GM19238 (cell line): Measurements from ENCODE around the gene DCUN1D5.

ENCODE experiments used
- DNase-seq: peaks from one replicate; pipeline ENCODE4 v3.0.0; 2011; ENCODE audit warnings: low spot score; ENCODE audit not compliant: insufficient read length

Gene DCUN1D5

GRCh38 chr11:103091801-103092524 lies at the start of gene DCUN1D5:
TSS of gene DCUN1D5 (minus strand) at chr11:103092160. CDS start at chr11:103091872, 288 bp downstream.
- peak; percentile 87 for DNase-seq

- no peak for DNase-seq
Observed at GRCh38 chr11:103125462-103125861, 33.5 kb upstream of the DCUN1D5 start.

GRCh38 chr11:103114836-103115235 lies 22.9 kb upstream of the DCUN1D5 start:
- no peak for DNase-seq

- DNase-seq, result no peak
Observed at GRCh38 chr11:103112364-103112763, 20.4 kb upstream of the DCUN1D5 start.

- no peak for DNase-seq
Observed at GRCh38 chr11:103111400-103111799, 19.4 kb upstream of the DCUN1D5 start.

- DNase-seq, result no peak
Observed at GRCh38 chr11:103110391-103110790, 18.4 kb upstream of the DCUN1D5 start.

- DNase-seq, result no peak
Observed at GRCh38 chr11:103109818-103110388, 17.9 kb upstream of the DCUN1D5 start.

- peak; percentile 76 for DNase-seq
Observed at GRCh38 chr11:103108933-103109817, 17.2 kb upstream of the DCUN1D5 start, which contains the start of gene DYNC2H1. TSS of gene DYNC2H1 (plus strand) at chr11:103109426. CDS start at chr11:103109575, 149 bp downstream.

GRCh38 chr11:103097279-103097678 lies 5.3 kb upstream of the DCUN1D5 start:
- DNase-seq, result no peak

GRCh38 chr11:103091064-103091800 lies 728 bp downstream of the DCUN1D5 start:
- no peak for DNase-seq

- DNase-seq, result no peak
Observed at GRCh38 chr11:103086461-103086860, 5.5 kb downstream of the DCUN1D5 start.

GRCh38 chr11:103085758-103086365 lies 6.1 kb downstream of the DCUN1D5 start:
- no peak for DNase-seq

- DNase-seq, result no peak
Observed at GRCh38 chr11:103079833-103080232, 12.1 kb downstream of the DCUN1D5 start.

- DNase-seq, result no peak
Observed at GRCh38 chr11:103078710-103079109, 13.2 kb downstream of the DCUN1D5 start.

- no peak for DNase-seq
Observed at GRCh38 chr11:103077554-103077953, 14.4 kb downstream of the DCUN1D5 start.

- no peak for DNase-seq
Observed at GRCh38 chr11:103076361-103076760, 15.6 kb downstream of the DCUN1D5 start.

GRCh38 chr11:103071008-103071407 lies 21.0 kb downstream of the DCUN1D5 start:
- DNase-seq, result no peak

GRCh38 chr11:103070142-103070541 lies 21.8 kb downstream of the DCUN1D5 start:
- no peak for DNase-seq

GRCh38 chr11:103069367-103069766 lies 22.6 kb downstream of the DCUN1D5 start:
- DNase-seq, result no peak

GRCh38 chr11:103067118-103067517 lies 24.8 kb downstream of the DCUN1D5 start:
- DNase-seq, result no peak

GRCh38 chr11:103061656-103062055 lies 30.3 kb downstream of the DCUN1D5 start:
- no peak for DNase-seq
